Erythroblast (primary cell): ENCODE data around the gene GKN1.
"Not testable (repeated sequence)": the region's sequence is repeated elsewhere in the genome, so short reads cannot be mapped to it uniquely, and the experiment has no call there.

Experiments
- DNase-seq, 2 experiments: peaks; one replicate each; lab custom pipeline; 2025; lab: John Stamatoyannopoulos, UW
- GATA1 ChIP-seq: IDR thresholded peaks from 2 replicates; pipeline ENCODE4 v1.6.1; 2011; ENCODE audit warnings: low read depth, mild to moderate bottlenecking, control low read depth, low read length, moderate library complexity
- POLR2A ChIP-seq: IDR thresholded peaks from 2 replicates; pipeline ENCODE4 v1.6.1; 2011; ENCODE audit warnings: mild to moderate bottlenecking, low read length

Gene GKN1

GRCh38 chr2:68942827-68943226, 31.6 kb upstream of the GKN1 start:
- no peak for TF ChIP-seq POLR2A
- no peak for TF ChIP-seq GATA1
- no peak for DNase-seq

- TF ChIP-seq POLR2A (no peak), GATA1 (no peak)
- DNase-seq, result peak; percentile 36 to 65
Observed at GRCh38 chr2:68943581-68944568, 30.6 kb upstream of the GKN1 start.

GRCh38 chr2:68946117-68946516, 28.3 kb upstream of the GKN1 start:
- TF ChIP-seq GATA1, result no peak
- no peak for TF ChIP-seq POLR2A
- DNase-seq, result no peak

GRCh38 chr2:68948710-68949109, 25.7 kb upstream of the GKN1 start:
- DNase-seq, result no peak
- TF ChIP-seq GATA1 (no peak), POLR2A (no peak)

- TF ChIP-seq GATA1, result no peak
- no peak for DNase-seq
Observed at GRCh38 chr2:68951899-68952298, 22.5 kb upstream of the GKN1 start.

GRCh38 chr2:68952887-68953521, 21.4 kb upstream of the GKN1 start, which contains the start of gene GKN2:
GKN2 (minus strand) TSS chr2:68952893; CDS start chr2:68952861, 32 bp downstream.
- DNase-seq, result peak in 1 of 2 experiments; percentile 34
- no peak for TF ChIP-seq POLR2A
- TF ChIP-seq GATA1, result no peak

GRCh38 chr2:68955432-68955831, 19.0 kb upstream of the GKN1 start:
- not testable (repeated sequence) for DNase-seq

- no peak for DNase-seq
- TF ChIP-seq POLR2A (no peak), GATA1 (no peak)
Observed at GRCh38 chr2:68959001-68959400, 15.4 kb upstream of the GKN1 start.

- DNase-seq, result no peak
- TF ChIP-seq POLR2A, result no peak
- TF ChIP-seq GATA1, result no peak
Observed at GRCh38 chr2:68961380-68961779, 13.1 kb upstream of the GKN1 start.

GRCh38 chr2:68964282-68964681, 10.2 kb upstream of the GKN1 start:
- DNase-seq, result no peak
- TF ChIP-seq POLR2A (no peak), GATA1 (no peak)

- no peak for TF ChIP-seq POLR2A
- no peak for TF ChIP-seq GATA1
- no peak for DNase-seq
Observed at GRCh38 chr2:68968221-68968620, 6.2 kb upstream of the GKN1 start.

- TF ChIP-seq POLR2A (no peak), GATA1 (no peak)
Observed at GRCh38 chr2:68969736-68970490, 4.5 kb upstream of the GKN1 start.

GRCh38 chr2:68970566-68971265, 3.7 kb upstream of the GKN1 start:
- DNase-seq, result peak in 1 of 2 experiments; percentile 8
- TF ChIP-seq POLR2A, result no peak

More at GRCh38 chr2:68969736-68970490, 4.5 kb upstream of the GKN1 start:
- DNase-seq, result no peak
